HepG2 (cell line): ENCODE results near the gene ELL. TPM values are rescaled to one million over a fixed set of nuclear protein-coding genes. Genes with fewer than 3 reads are reported as not detected.

Source experiments
- CREB1 ChIP-seq, 2 experiments: fragments of 450-650 bp in 1 of 2; IDR thresholded peaks; 2 replicates each; pipeline ENCODE4 v1.6.1; 2016 to 2017; ENCODE audit warnings: control low read depth in 1 of 2, mild to moderate bottlenecking in 1 of 2, missing compliant biosample characterization in 1 of 2, missing genetic modification characterization in 1 of 2
- HNF4A ChIP-seq: sonication (generic); formaldehyde crosslinking; IDR thresholded peaks from 2 replicates; pipeline ENCODE4 v1.4.0; 2020; ENCODE audit warnings: missing genetic modification reagents
- KLF12 ChIP-seq: sonication (generic); formaldehyde crosslinking; IDR thresholded peaks from 2 replicates; pipeline ENCODE4 v1.4.0; 2020; ENCODE audit warnings: missing genetic modification reagents, borderline replicate concordance
- MEIS2 ChIP-seq: sonication (generic); formaldehyde crosslinking; IDR thresholded peaks from 2 replicates; pipeline ENCODE4 v1.9.0; 2021; ENCODE audit warnings: mild to moderate bottlenecking, missing genetic modification reagents
- MYC ChIP-seq: sonication (generic); formaldehyde crosslinking; IDR thresholded peaks from 2 replicates; pipeline ENCODE4 v1.9.0; 2021; ENCODE audit warnings: missing genetic modification reagents, borderline replicate concordance
- NONO ChIP-seq, 2 experiments: fragments of 450-650 bp in 1 of 2; sonication (generic) in 1 of 2; formaldehyde crosslinking in 1 of 2; IDR thresholded peaks in 1 of 2; conservative IDR thresholded peaks in 1 of 2; 2 replicates each; pipeline versions ENCODE4 v1.6.1 to v1.8.0; 2017 to 2022; ENCODE audit warnings: mild to moderate bottlenecking in 1 of 2, missing genetic modification reagents in 1 of 2, moderate library complexity in 1 of 2
- RARG ChIP-seq: sonication (generic); formaldehyde crosslinking; IDR thresholded peaks from 2 replicates; pipeline ENCODE4 v1.4.0; 2020; ENCODE audit warnings: low read depth, mild to moderate bottlenecking, missing genetic modification reagents
- SAFB2 ChIP-seq: sonication (generic); formaldehyde crosslinking; IDR thresholded peaks from 2 replicates; pipeline ENCODE4 v1.5.1; 2020; ENCODE audit warnings: missing genetic modification reagents, low read depth, mild to moderate bottlenecking, borderline replicate concordance
- SALL2 ChIP-seq: sonication (generic); formaldehyde crosslinking; IDR thresholded peaks from 2 replicates; pipeline ENCODE4 v1.8.1; 2023; ENCODE audit warnings: mild to moderate bottlenecking, missing genetic modification reagents, inconsistent platforms
- ZNF160 ChIP-seq: sonication (generic); formaldehyde crosslinking; IDR thresholded peaks from 2 replicates; pipeline ENCODE4 v1.8.0; 2022; ENCODE audit warnings: mild to moderate bottlenecking, inconsistent platforms, missing genetic modification reagents
- ZNF343 ChIP-seq: sonication (generic); formaldehyde crosslinking; IDR thresholded peaks from 2 replicates; pipeline ENCODE4 v1.4.0; 2020; ENCODE audit warnings: mild to moderate bottlenecking, missing genetic modification reagents
- polyA plus RNA-seq, 8 experiments: library from polyadenylated mRNA; depleted of rRNA in 3 of 8; stranded (reverse) in 7 of 8; unstranded in 1 of 8; fragments of >200 nt; fragmentation: Illumina TruSeq in 4 of 8; extraction: Trizol in 4 of 8; gene quantifications; 2 replicates each; pipeline versions ENCODE4 v1.2.1 to v1.2.3, GENCODE V29; 2011 to 2016; ENCODE audit warnings: low read depth in 4 of 8, missing spikeins in 1 of 8, mixed read lengths in 1 of 8; ENCODE audit not compliant: insufficient read depth in 1 of 8
- total RNA-seq, 5 experiments: library from RNA; depleted of rRNA; stranded (reverse); fragments of >200 nt; fragmentation: Illumina TruSeq; extraction: Trizol; gene quantifications; 2 replicates each; pipeline ENCODE4 v1.2.3, GENCODE V29; 2016; ENCODE audit warnings: low read depth in 1 of 5
- TF ChIP-seq, protein P1 (sequence below): conservative IDR thresholded peaks from 2 replicates; pipeline ENCODE4 v1.6.1; 2018; ENCODE audit warnings: missing genetic modification reagents
- TF ChIP-seq, protein P2 (sequence below): IDR thresholded peaks from 2 replicates; pipeline ENCODE4 v1.6.1; 2016; ENCODE audit warnings: missing genetic modification reagents, missing compliant biosample characterization
- TF ChIP-seq, protein P3 (sequence below): sonication (generic); formaldehyde crosslinking; conservative IDR thresholded peaks from 2 replicates; pipeline ENCODE4 v1.4.0; 2020; ENCODE audit warnings: missing genetic modification reagents
- TF ChIP-seq, protein P4 (sequence below): IDR thresholded peaks from 2 replicates; pipeline ENCODE4 v1.6.1; 2016; ENCODE audit warnings: mild to moderate bottlenecking
- TF ChIP-seq, protein P5 (sequence below): sonication (generic); formaldehyde crosslinking; IDR thresholded peaks from 2 replicates; pipeline ENCODE4 v1.8.0; 2022; ENCODE audit warnings: missing genetic modification reagents, low read depth, mild to moderate bottlenecking, borderline replicate concordance
- TF ChIP-seq, protein P6 (sequence below): sonication (generic); formaldehyde crosslinking; IDR thresholded peaks from 2 replicates; pipeline ENCODE4 v1.5.1; 2020; ENCODE audit warnings: mild to moderate bottlenecking, missing genetic modification reagents, moderate library complexity

ELL gene
- total and polyA plus RNA-seq, 2 of the 13 experiments (the other 11 are each of a cell fraction or from before 2014, with no cell fraction given), result 3.7 to 5.4 TPM

DNA sequence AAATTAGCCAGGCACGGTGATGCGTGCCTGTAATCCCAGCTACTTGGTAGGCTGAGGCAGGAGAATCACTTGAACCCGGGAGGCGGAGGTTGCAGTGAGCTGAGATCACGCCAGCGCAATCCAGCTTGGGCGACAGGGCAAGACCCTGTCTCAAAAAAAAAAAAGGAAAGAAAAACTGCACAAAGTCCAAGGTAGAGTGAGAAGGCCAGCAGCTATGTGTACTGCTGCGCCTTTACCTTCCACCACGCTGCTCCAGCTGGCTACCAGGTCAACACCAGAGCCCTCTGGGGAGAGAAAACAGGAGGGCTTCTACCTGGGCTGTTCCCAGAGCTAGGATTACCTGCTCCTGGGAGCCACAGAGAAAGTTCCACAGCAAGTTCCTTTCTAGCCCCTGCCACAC, 3.2 kb downstream of the ELL start (continued):
- TF ChIP-seq, protein P1, sequence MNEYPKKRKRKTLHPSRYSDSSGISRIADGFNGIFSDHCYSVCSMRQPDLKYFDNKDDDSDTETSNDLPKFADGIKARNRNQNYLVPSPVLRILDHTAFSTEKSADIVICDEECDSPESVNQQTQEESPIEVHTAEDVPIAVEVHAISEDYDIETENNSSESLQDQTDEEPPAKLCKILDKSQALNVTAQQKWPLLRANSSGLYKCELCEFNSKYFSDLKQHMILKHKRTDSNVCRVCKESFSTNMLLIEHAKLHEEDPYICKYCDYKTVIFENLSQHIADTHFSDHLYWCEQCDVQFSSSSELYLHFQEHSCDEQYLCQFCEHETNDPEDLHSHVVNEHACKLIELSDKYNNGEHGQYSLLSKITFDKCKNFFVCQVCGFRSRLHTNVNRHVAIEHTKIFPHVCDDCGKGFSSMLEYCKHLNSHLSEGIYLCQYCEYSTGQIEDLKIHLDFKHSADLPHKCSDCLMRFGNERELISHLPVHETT (CRISPR knock-in tag), result no peak
- TF ChIP-seq RARG (CRISPR knock-in tag) (no peak), CREB1 (IDR thresholded peaks at IDR 0.05) (no peak), CREB1 (CRISPR knock-in tag; IDR thresholded peaks at IDR 0.05) (peak; percentile 14; the same call in 1 of the 2 replicates), MEIS2 (peak; percentile 83), SALL2 (0 out of 2 replicates have a peak, but pooled peaks have one; percentile 34), NONO (IDR thresholded peaks at IDR 0.05) (no peak), NONO (CRISPR knock-in tag; conservative IDR thresholded peaks at IDR 0.05) (no peak), SAFB2 (no peak), ZNF160 (CRISPR knock-in tag) (0 out of 2 replicates have a peak, but pooled peaks have one; percentile 36), HNF4A (CRISPR knock-in tag) (peak; percentile 91), KLF12 (no peak), ZNF343 (CRISPR knock-in tag) (no peak), MYC (CRISPR knock-in tag) (no peak)
- TF ChIP-seq, protein P2, sequence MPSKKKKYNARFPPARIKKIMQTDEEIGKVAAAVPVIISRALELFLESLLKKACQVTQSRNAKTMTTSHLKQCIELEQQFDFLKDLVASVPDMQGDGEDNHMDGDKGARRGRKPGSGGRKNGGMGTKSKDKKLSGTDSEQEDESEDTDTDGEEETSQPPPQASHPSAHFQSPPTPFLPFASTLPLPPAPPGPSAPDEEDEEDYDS (CRISPR knock-in tag), result 0 out of 2 replicates have a peak, but pooled peaks have one; percentile 17
- TF ChIP-seq, protein P3, sequence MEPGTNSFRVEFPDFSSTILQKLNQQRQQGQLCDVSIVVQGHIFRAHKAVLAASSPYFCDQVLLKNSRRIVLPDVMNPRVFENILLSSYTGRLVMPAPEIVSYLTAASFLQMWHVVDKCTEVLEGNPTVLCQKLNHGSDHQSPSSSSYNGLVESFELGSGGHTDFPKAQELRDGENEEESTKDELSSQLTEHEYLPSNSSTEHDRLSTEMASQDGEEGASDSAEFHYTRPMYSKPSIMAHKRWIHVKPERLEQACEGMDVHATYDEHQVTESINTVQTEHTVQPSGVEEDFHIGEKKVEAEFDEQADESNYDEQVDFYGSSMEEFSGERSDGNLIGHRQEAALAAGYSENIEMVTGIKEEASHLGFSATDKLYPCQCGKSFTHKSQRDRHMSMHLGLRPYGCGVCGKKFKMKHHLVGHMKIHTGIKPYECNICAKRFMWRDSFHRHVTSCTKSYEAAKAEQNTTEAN (CRISPR knock-in tag), result peak; percentile 70
- TF ChIP-seq, protein P4, sequence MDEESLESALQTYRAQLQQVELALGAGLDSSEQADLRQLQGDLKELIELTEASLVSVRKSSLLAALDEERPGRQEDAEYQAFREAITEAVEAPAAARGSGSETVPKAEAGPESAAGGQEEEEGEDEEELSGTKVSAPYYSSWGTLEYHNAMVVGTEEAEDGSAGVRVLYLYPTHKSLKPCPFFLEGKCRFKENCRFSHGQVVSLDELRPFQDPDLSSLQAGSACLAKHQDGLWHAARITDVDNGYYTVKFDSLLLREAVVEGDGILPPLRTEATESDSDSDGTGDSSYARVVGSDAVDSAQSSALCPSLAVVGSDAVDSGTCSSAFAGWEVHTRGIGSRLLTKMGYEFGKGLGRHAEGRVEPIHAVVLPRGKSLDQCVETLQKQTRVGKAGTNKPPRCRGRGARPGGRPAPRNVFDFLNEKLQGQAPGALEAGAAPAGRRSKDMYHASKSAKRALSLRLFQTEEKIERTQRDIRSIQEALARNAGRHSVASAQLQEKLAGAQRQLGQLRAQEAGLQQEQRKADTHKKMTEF (CRISPR knock-in tag), result peak; percentile 27; the same call in 1 of the 2 replicates
- TF ChIP-seq, protein P5, sequence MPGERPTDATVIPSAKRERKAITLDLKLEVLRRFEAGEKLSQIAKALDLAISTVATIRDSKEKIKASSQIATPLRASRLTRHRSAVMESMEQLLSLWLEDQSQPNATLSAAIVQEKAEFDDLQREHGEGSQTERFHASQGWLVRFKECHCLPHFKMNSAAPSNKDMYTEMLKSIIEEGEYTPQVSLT, result no peak
- TF ChIP-seq, protein P6, sequence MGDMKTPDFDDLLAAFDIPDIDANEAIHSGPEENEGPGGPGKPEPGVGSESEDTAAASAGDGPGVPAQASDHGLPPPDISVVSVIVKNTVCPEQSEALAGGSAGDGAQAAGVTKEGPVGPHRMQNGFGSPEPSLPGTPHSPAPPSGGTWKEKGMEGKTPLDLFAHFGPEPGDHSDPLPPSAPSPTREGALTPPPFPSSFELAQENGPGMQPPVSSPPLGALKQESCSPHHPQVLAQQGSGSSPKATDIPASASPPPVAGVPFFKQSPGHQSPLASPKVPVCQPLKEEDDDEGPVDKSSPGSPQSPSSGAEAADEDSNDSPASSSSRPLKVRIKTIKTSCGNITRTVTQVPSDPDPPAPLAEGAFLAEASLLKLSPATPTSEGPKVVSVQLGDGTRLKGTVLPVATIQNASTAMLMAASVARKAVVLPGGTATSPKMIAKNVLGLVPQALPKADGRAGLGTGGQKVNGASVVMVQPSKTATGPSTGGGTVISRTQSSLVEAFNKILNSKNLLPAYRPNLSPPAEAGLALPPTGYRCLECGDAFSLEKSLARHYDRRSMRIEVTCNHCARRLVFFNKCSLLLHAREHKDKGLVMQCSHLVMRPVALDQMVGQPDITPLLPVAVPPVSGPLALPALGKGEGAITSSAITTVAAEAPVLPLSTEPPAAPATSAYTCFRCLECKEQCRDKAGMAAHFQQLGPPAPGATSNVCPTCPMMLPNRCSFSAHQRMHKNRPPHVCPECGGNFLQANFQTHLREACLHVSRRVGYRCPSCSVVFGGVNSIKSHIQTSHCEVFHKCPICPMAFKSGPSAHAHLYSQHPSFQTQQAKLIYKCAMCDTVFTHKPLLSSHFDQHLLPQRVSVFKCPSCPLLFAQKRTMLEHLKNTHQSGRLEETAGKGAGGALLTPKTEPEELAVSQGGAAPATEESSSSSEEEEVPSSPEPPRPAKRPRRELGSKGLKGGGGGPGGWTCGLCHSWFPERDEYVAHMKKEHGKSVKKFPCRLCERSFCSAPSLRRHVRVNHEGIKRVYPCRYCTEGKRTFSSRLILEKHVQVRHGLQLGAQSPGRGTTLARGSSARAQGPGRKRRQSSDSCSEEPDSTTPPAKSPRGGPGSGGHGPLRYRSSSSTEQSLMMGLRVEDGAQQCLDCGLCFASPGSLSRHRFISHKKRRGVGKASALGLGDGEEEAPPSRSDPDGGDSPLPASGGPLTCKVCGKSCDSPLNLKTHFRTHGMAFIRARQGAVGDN (CRISPR knock-in tag), result peak; percentile 74
